ENCODE measurements around the gene PDZRN3.

PDZRN3 gene

GRCh38 chr3:73383470-73384049 is 241.2 kb downstream of the PDZRN3 start:
- H3K9me3 Mint-ChIP-seq, result peaks cover 10% of the 10 kb centered on the region
- ATAC-seq (no peak), DNase-seq (no peak)
- no peak overlapping the region for H3K4me3 Mint-ChIP-seq
- H3K27ac Mint-ChIP-seq, result no peak overlapping the region
- H3K36me3 Mint-ChIP-seq (ENCODE audit: low read depth), result no peaks in the 10 kb centered on the region
- H3K4me1 Mint-ChIP-seq, result no peaks in the 10 kb centered on the region
- H3K27me3 Mint-ChIP-seq, result peaks cover 1% of the 10 kb centered on the region

GRCh38 chr3:73381551-73381950 is 243.2 kb downstream of the PDZRN3 start:
- no peak overlapping the region for H3K27ac Mint-ChIP-seq
- no peak for ATAC-seq

GRCh38 chr3:73380735-73381532 is 243.8 kb downstream of the PDZRN3 start:
- no peaks in the 10 kb centered on the region for H3K4me1 Mint-ChIP-seq
- peaks cover 10% of the 10 kb centered on the region for H3K9me3 Mint-ChIP-seq
- H3K27ac Mint-ChIP-seq, result no peak overlapping the region
- no peak for ATAC-seq
- no peaks in the 10 kb centered on the region for H3K27me3 Mint-ChIP-seq
- H3K4me3 Mint-ChIP-seq, result no peak overlapping the region
- DNase-seq, result no peak
- no peaks in the 10 kb centered on the region for H3K36me3 Mint-ChIP-seq (ENCODE audit: low read depth)

More at GRCh38 chr3:73381551-73381950, 243.2 kb downstream of the PDZRN3 start:
- H3K9me3 Mint-ChIP-seq, result peaks cover 10% of the 10 kb centered on the region
- H3K27me3 Mint-ChIP-seq, result no peaks in the 10 kb centered on the region
- H3K36me3 Mint-ChIP-seq (ENCODE audit: low read depth), result no peaks in the 10 kb centered on the region
- DNase-seq, result no peak
- H3K4me3 Mint-ChIP-seq, result no peak overlapping the region
- no peaks in the 10 kb centered on the region for H3K4me1 Mint-ChIP-seq

- H3K4me1 Mint-ChIP-seq, result no peaks in the 10 kb centered on the region
- H3K36me3 Mint-ChIP-seq (ENCODE audit: low read depth), result no peaks in the 10 kb centered on the region
- H3K27me3 Mint-ChIP-seq, result no peaks in the 10 kb centered on the region
- H3K9me3 Mint-ChIP-seq, result peaks cover 10% of the 10 kb centered on the region
- H3K4me3 Mint-ChIP-seq, result no peak overlapping the region
- no peak for DNase-seq
- no peak overlapping the region for H3K27ac Mint-ChIP-seq
- ATAC-seq, result no peak
Measured at GRCh38 chr3:73379465-73379864, 245.3 kb downstream of the PDZRN3 start.

GRCh38 chr3:73378207-73378606 is 246.5 kb downstream of the PDZRN3 start:
- Mint-ChIP-seq H3K27ac (no peak overlapping the region), H3K36me3 (ENCODE audit: low read depth) (no peaks in the 10 kb centered on the region), H3K9me3 (peaks cover 8% of the 10 kb centered on the region), H3K27me3 (no peaks in the 10 kb centered on the region), H3K4me3 (no peak overlapping the region), H3K4me1 (no peaks in the 10 kb centered on the region)
- ATAC-seq (no peak), DNase-seq (no peak)

- H3K27me3 Mint-ChIP-seq, result no peaks in the 10 kb centered on the region
- ATAC-seq (no peak), DNase-seq (no peak)
- H3K4me1 Mint-ChIP-seq, result no peaks in the 10 kb centered on the region
- no peaks in the 10 kb centered on the region for H3K36me3 Mint-ChIP-seq (ENCODE audit: low read depth)
- H3K27ac Mint-ChIP-seq, result no peak overlapping the region
- H3K4me3 Mint-ChIP-seq, result no peak overlapping the region
- H3K9me3 Mint-ChIP-seq, result no peaks in the 10 kb centered on the region
Measured at GRCh38 chr3:73365756-73366397, 258.9 kb downstream of the PDZRN3 start.

GRCh38 chr3:73364517-73364916 is 260.2 kb downstream of the PDZRN3 start:
- H3K27ac Mint-ChIP-seq, result no peak overlapping the region
- no peaks in the 10 kb centered on the region for H3K36me3 Mint-ChIP-seq (ENCODE audit: low read depth)
- ATAC-seq (no peak), DNase-seq (no peak)
- no peaks in the 10 kb centered on the region for H3K9me3 Mint-ChIP-seq
- H3K27me3 Mint-ChIP-seq, result no peaks in the 10 kb centered on the region
- H3K4me3 Mint-ChIP-seq, result no peak overlapping the region
- no peaks in the 10 kb centered on the region for H3K4me1 Mint-ChIP-seq

- ATAC-seq, result no peak
- Mint-ChIP-seq H3K36me3 (ENCODE audit: low read depth) (no peaks in the 10 kb centered on the region), H3K27ac (no peak overlapping the region), H3K9me3 (no peaks in the 10 kb centered on the region), H3K4me1 (no peaks in the 10 kb centered on the region), H3K27me3 (no peaks in the 10 kb centered on the region), H3K4me3 (no peak overlapping the region)
- DNase-seq, result no peak
Measured at GRCh38 chr3:73363093-73363492, 261.6 kb downstream of the PDZRN3 start.

GRCh38 chr3:73361591-73361990 is 263.1 kb downstream of the PDZRN3 start:
- no peak for ATAC-seq
- no peak overlapping the region for H3K27ac Mint-ChIP-seq

GRCh38 chr3:73353649-73354217 is 271.0 kb downstream of the PDZRN3 start:
- no peaks in the 10 kb centered on the region for H3K36me3 Mint-ChIP-seq (ENCODE audit: low read depth)
- peaks cover 4% of the 10 kb centered on the region for H3K9me3 Mint-ChIP-seq
- ATAC-seq, result no peak
- H3K4me3 Mint-ChIP-seq, result no peak overlapping the region
- H3K27me3 Mint-ChIP-seq, result peaks cover 4% of the 10 kb centered on the region
- H3K4me1 Mint-ChIP-seq, result no peaks in the 10 kb centered on the region
- H3K27ac Mint-ChIP-seq, result no peak overlapping the region
- DNase-seq, result no peak

More at GRCh38 chr3:73361591-73361990, 263.1 kb downstream of the PDZRN3 start:
- no peak for DNase-seq
- Mint-ChIP-seq H3K36me3 (ENCODE audit: low read depth) (no peaks in the 10 kb centered on the region), H3K4me1 (no peaks in the 10 kb centered on the region), H3K27me3 (no peaks in the 10 kb centered on the region), H3K9me3 (peaks cover 4% of the 10 kb centered on the region), H3K4me3 (no peak overlapping the region)

- Mint-ChIP-seq H3K27ac (no peak overlapping the region), H3K4me1 (no peaks in the 10 kb centered on the region), H3K36me3 (ENCODE audit: low read depth) (no peaks in the 10 kb centered on the region), H3K27me3 (peaks cover 4% of the 10 kb centered on the region), H3K4me3 (no peak overlapping the region), H3K9me3 (peaks cover 4% of the 10 kb centered on the region)
- ATAC-seq (no peak), DNase-seq (no peak)
Measured at GRCh38 chr3:73352841-73353645, 271.7 kb downstream of the PDZRN3 start.

- no peak for ATAC-seq
- Mint-ChIP-seq H3K27me3 (peaks cover 4% of the 10 kb centered on the region), H3K27ac (no peak overlapping the region), H3K9me3 (no peaks in the 10 kb centered on the region), H3K4me1 (no peaks in the 10 kb centered on the region), H3K36me3 (ENCODE audit: low read depth) (no peaks in the 10 kb centered on the region), H3K4me3 (no peak overlapping the region)
- no peak for DNase-seq
Measured at GRCh38 chr3:73351423-73352071, 273.2 kb downstream of the PDZRN3 start.

- Mint-ChIP-seq H3K27ac (no peak overlapping the region), H3K4me1 (no peaks in the 10 kb centered on the region), H3K4me3 (no peak overlapping the region), H3K27me3 (peaks cover 4% of the 10 kb centered on the region), H3K9me3 (no peaks in the 10 kb centered on the region), H3K36me3 (ENCODE audit: low read depth) (no peaks in the 10 kb centered on the region)
- DNase-seq (no peak), ATAC-seq (no peak)
Measured at GRCh38 chr3:73350996-73351395, 273.7 kb downstream of the PDZRN3 start.

GRCh38 chr3:73349657-73350056 is 275.1 kb downstream of the PDZRN3 start:
- no peaks in the 10 kb centered on the region for H3K36me3 Mint-ChIP-seq (ENCODE audit: low read depth)
- no peak overlapping the region for H3K4me3 Mint-ChIP-seq
- no peak for DNase-seq
- H3K27me3 Mint-ChIP-seq, result peaks cover 5% of the 10 kb centered on the region
- H3K4me1 Mint-ChIP-seq, result no peaks in the 10 kb centered on the region
- H3K9me3 Mint-ChIP-seq, result no peaks in the 10 kb centered on the region
- H3K27ac Mint-ChIP-seq, result no peak overlapping the region
- ATAC-seq, result no peak

Measured in activated naive CD8-positive, alpha-beta T cell treated with anti-CD3 and anti-CD28 coated beads, Interleukin-2, amount 50 U/mL, for 24 hours (primary cell).